Neural crest cell (in vitro differentiated cells): ENCODE measurements around the gene FGF1. TPM values are rescaled to one million over a fixed set of nuclear protein-coding genes. Genes with fewer than 3 reads are reported as not detected.

ENCODE experiments used
- total RNA-seq: library from RNA; stranded (reverse); gene quantifications from 2 replicates; pipeline ENCODE4 v1.2.1, GENCODE V29; 2021

FGF1 gene
- total RNA-seq, 1 donor from 2014 or later = not detected

Other genes with a start within 250 kb of the FGF1 start
- gene ARHGAP26, start 84.3 kb upstream of the FGF1 start, total RNA-seq = 4.9 and 5.5 TPM in 2 replicates